ENCODE results near the gene TNFRSF11A. TPM values are rescaled to one million over a fixed set of nuclear protein-coding genes. Genes with fewer than 3 reads are reported as not detected.

The TNFRSF11A gene
- total and polyA plus RNA-seq, 10 donors = 0.29 to 11.8 (median 4.2) TPM

DNA sequence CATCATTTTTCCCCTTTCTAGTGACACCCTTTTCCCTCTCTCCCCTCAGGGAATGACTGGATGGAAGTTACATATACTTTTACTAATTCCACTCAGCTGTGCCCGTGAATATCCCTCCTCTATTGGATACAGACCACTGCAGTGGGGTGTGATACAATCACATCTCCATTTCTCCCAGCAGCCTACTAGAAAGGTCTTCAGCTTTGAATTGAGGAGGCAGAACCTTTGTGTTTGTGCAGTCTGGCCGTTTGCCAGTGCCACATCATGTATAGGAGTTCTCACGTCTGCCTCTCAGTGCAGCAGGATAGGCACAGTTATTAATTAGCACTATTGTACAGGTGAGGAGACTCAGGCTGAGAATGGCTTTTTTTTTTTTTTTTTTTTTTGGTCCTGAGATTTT lies 16.4 kb downstream of the TNFRSF11A start:
- Histone ChIP-seq H3K4me1 (peaks cover 0 to 8% (median 0%) of the 10 kb centered on the region in 6 donors), H3K36me3 (no peaks in the 10 kb centered on the region), H3K9me3 (no peaks in the 10 kb centered on the region), H3K27me3 (replicated peaks in 1 of 7) (peaks cover 0 to 11% (median 0%) of the 10 kb centered on the region in 7 donors), H3K4me3 (no peak overlapping the region), H3K27ac (no peak overlapping the region)
- intact Hi-C loops (cut with DNase I; ENCODE audit: low total_unique reads) = no loop called here
- TF ChIP-seq, protein P1, sequence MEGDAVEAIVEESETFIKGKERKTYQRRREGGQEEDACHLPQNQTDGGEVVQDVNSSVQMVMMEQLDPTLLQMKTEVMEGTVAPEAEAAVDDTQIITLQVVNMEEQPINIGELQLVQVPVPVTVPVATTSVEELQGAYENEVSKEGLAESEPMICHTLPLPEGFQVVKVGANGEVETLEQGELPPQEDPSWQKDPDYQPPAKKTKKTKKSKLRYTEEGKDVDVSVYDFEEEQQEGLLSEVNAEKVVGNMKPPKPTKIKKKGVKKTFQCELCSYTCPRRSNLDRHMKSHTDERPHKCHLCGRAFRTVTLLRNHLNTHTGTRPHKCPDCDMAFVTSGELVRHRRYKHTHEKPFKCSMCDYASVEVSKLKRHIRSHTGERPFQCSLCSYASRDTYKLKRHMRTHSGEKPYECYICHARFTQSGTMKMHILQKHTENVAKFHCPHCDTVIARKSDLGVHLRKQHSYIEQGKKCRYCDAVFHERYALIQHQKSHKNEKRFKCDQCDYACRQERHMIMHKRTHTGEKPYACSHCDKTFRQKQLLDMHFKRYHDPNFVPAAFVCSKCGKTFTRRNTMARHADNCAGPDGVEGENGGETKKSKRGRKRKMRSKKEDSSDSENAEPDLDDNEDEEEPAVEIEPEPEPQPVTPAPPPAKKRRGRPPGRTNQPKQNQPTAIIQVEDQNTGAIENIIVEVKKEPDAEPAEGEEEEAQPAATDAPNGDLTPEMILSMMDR (IDR thresholded peaks at IDR 0.05 in 8 of 11, conservative IDR thresholded peaks at IDR 0.05 in 3 of 11) = no peak
- TF ChIP-seq POLR2A (IDR thresholded peaks at IDR 0.05) (no peak), POLR2AphosphoS5 (IDR thresholded peaks at IDR 0.05) (no peak)
- DNase-seq = no peak
- 68 to 83% (median 76%) methylated on average over 3 of the region's 3 CpGs for WGBS, 5 donors

DNA sequence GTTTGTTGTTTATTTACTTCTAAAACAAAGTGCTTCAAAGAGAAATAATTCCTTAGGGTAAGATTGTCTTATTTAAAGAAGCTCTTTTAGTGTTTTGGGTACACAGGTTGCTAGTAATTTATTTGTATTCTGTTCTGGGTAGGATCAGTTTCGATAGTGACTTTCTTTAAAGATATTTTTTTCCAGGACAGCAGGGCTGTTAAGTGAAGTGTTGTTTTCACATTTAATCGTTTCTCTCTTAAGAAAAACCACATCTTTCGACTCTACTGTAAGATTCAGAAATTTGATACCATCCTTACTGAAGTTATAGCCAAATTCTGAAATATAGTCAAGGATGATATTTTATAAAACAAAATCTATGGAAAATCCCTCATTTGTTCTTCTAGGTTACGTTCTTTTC lies 17.8 kb downstream of the TNFRSF11A start:
- intact Hi-C loops (cut with DNase I; ENCODE audit: low total_unique reads) = no loop called here
- TF ChIP-seq POLR2A (IDR thresholded peaks at IDR 0.05) = no peak
- TF ChIP-seq, protein P1 (IDR thresholded peaks at IDR 0.05 in 8 of 11, conservative IDR thresholded peaks at IDR 0.05 in 3 of 11) = no peak
- no peak for TF ChIP-seq POLR2AphosphoS5 (IDR thresholded peaks at IDR 0.05)

DNA sequence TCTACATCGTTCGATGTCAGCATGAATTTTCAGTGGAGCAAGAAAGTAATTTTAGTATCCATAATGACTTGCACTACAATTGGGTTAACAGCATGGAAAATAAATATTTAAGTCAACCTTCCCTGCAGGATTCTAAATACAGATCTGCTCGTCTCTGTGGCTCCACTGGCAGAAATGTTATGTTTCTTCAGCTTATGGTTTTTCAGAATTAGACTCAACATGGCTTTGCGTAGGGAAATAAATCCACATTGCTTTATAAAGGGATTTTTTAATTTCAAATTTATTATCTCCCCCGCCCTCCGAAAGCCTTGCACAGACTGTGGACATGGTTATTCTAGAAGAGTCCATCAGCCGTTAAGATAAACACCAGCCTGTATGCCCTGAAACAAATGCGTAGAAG lies 18.2 kb downstream of the TNFRSF11A start:
- no peak overlapping the region for H3K4me3 ChIP-seq
- H3K4me1 ChIP-seq = peaks cover 0 to 8% (median 0%) of the 10 kb centered on the region in 6 donors
- TF ChIP-seq POLR2AphosphoS5 (IDR thresholded peaks at IDR 0.05) (no peak), POLR2A (IDR thresholded peaks at IDR 0.05) (no peak)
- TF ChIP-seq, protein P1 (IDR thresholded peaks at IDR 0.05 in 8 of 11, conservative IDR thresholded peaks at IDR 0.05 in 3 of 11) = no peak
- H3K27ac ChIP-seq = no peak overlapping the region
- no peak for DNase-seq
- H3K27me3 ChIP-seq (replicated peaks in 1 of 7) = peaks cover 0 to 11% (median 0%) of the 10 kb centered on the region in 7 donors
- H3K9me3 ChIP-seq = no peaks in the 10 kb centered on the region
- intact Hi-C loops (cut with DNase I; ENCODE audit: low total_unique reads) = no loop called here
- WGBS, 5 donors = 91 to 97% (median 94%) methylated on average over 8 of the region's 8 CpGs
- H3K36me3 ChIP-seq = no peaks in the 10 kb centered on the region

More for the DNA sequence above, 17.8 kb downstream of the TNFRSF11A start:
- Histone ChIP-seq H3K36me3 (no peaks in the 10 kb centered on the region), H3K4me3 (no peak overlapping the region), H3K4me1 (peaks cover 0 to 8% (median 0%) of the 10 kb centered on the region in 6 donors), H3K9me3 (no peaks in the 10 kb centered on the region), H3K27me3 (replicated peaks in 1 of 7) (peaks cover 0 to 11% (median 0%) of the 10 kb centered on the region in 7 donors), H3K27ac (no peak overlapping the region)
- 83 to 90% (median 88%) methylated on average over 4 of the region's 4 CpGs for WGBS, 5 donors
- DNase-seq = no peak

DNA sequence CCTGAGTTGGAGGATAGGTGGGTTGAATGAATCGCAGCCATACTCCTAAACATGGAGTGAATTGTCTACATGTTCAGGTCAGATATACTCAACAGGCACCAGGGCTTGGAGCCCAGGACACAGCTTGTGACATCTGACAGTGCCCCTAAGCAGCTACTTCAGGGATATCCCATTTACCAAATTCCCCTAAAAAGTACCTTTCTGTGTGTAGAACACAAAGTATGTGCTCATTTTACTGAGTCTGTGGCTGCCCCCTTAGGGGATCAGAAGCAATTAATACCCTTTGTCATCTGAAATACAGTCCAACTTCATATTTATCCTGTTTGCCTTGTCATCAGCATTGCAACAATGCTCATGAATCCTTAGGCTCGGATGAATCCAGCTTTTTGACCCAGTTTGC lies 20.8 kb downstream of the TNFRSF11A start:
- TF ChIP-seq POLR2A (IDR thresholded peaks at IDR 0.05) = no peak
- no peak for TF ChIP-seq POLR2AphosphoS5 (IDR thresholded peaks at IDR 0.05)
- TF ChIP-seq, protein P1 (IDR thresholded peaks at IDR 0.05 in 8 of 11, conservative IDR thresholded peaks at IDR 0.05 in 3 of 11) = no peak
- Histone ChIP-seq H3K4me3 (no peak overlapping the region), H3K4me1 (no peaks in the 10 kb centered on the region), H3K36me3 (no peaks in the 10 kb centered on the region), H3K9me3 (no peaks in the 10 kb centered on the region), H3K27me3 (replicated peaks in 1 of 7) (peaks cover 0 to 4% (median 0%) of the 10 kb centered on the region in 7 donors), H3K27ac (no peak overlapping the region)
- no peak for DNase-seq
- intact Hi-C loops (cut with DNase I; ENCODE audit: low total_unique reads) = no loop called here
- WGBS, 5 donors = 89 to 96% (median 91%) methylated on average over 2 of the region's 2 CpGs

Measured in spleen (tissue), 11 donors.